Adrenal gland (tissue), 5 donors: ENCODE data around the gene ABLIM2.

ENCODE experiments used
- POLR2A ChIP-seq, 2 donors: fragments of 450-650 bp; IDR thresholded peaks; one replicate each; pipeline ENCODE4 v1.6.1; 2017; ENCODE audit warnings: antibody characterized with exemption in 2 of 2, mild to moderate bottlenecking in 2 of 2, moderate library complexity in 1 of 2
- TF ChIP-seq, protein P1 (sequence below), 6 experiments: fragments of 450-650 bp in 4 of 6; fragments of 200-600 bp in 2 of 6; sonication (generic) in 1 of 6; IDR thresholded peaks; 1 replicate in 5 of 6; 2 replicates in 1 of 6; pipeline versions ENCODE4 v1.5.1 to v1.8.0; 2016 to 2021; ENCODE audit warnings: antibody characterized with exemption in 6 of 6, mild to moderate bottlenecking in 2 of 6, moderate library complexity in 1 of 6
- donor health status: DM: no; HTN: no; CAD: no.

GRCh38 chr4:8063974-8064563 is 94.5 kb downstream of the ABLIM2 start:
- TF ChIP-seq POLR2A (IDR thresholded peaks at IDR 0.05), result no peak
- TF ChIP-seq, protein P1, sequence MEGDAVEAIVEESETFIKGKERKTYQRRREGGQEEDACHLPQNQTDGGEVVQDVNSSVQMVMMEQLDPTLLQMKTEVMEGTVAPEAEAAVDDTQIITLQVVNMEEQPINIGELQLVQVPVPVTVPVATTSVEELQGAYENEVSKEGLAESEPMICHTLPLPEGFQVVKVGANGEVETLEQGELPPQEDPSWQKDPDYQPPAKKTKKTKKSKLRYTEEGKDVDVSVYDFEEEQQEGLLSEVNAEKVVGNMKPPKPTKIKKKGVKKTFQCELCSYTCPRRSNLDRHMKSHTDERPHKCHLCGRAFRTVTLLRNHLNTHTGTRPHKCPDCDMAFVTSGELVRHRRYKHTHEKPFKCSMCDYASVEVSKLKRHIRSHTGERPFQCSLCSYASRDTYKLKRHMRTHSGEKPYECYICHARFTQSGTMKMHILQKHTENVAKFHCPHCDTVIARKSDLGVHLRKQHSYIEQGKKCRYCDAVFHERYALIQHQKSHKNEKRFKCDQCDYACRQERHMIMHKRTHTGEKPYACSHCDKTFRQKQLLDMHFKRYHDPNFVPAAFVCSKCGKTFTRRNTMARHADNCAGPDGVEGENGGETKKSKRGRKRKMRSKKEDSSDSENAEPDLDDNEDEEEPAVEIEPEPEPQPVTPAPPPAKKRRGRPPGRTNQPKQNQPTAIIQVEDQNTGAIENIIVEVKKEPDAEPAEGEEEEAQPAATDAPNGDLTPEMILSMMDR (IDR thresholded peaks at IDR 0.05), result no peak
